NCI-H2107 treated with DMSO at 0.1 percent for 48 hours (cell line): Measurements from ENCODE around the gene CHL1.

ENCODE experiments used
- DNase-seq: peaks from one replicate; lab custom pipeline; 2025; ENCODE audit not compliant: unreplicated experiment; lab: John Stamatoyannopoulos, UW

The CHL1 gene

DNA sequence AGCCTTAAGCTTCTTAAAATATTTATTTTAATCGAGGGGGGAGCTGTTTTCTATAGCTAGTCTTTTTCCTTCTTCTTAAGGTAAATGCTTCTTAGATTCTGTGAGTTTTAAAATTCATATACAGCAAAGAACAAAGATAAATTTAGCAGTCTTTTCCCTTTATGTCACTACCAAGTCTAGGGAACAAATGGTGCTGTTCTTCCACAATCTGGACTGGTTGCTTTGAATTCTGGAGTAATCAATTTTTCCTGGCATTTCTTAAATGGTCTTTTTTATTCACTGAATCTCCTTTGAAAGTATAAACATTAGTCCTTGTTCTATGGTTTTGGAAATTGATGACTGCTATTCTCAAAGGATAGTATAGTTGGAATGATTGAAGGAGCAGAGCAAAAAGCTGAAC, 82.8 kb downstream of the CHL1 start:
- no peak for DNase-seq

DNA sequence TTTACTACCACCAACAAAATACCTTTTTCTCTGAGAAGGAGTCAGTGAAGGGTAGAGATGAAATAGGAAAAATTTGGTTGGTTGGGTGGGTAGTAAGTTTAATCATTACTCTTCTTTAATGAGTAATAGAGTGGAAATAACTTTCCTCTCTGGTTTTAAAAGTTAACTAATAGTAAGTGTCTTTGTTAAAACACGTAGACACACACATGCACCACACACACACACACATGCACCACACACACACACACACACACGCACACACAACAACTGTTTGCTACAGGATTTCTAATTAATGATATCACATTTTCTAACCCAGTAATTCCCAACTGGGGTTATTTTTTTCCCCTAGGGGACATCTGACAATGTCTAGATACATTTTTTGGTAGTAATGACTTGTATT, 84.1 kb downstream of the CHL1 start:
- DNase-seq: no peak

DNA sequence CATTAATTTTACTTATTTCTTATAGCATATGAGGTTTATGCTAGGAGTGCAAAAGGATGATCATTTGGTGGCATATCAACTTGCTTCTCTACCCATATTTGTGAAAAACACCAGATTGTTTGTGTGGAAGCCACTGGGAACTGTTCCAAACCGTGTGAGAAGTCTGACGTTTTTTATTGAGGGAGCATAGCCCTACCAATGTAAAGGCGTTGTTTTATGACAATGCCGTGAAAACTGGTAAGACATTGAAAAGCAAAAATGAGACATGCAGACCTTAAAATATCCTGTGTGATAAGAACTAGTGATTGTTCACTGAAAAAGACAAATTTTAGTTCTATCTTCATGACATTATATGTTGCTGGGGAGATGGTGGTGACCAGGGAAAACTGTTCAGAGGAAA, 87.8 kb downstream of the CHL1 start:
- no peak for DNase-seq

DNA sequence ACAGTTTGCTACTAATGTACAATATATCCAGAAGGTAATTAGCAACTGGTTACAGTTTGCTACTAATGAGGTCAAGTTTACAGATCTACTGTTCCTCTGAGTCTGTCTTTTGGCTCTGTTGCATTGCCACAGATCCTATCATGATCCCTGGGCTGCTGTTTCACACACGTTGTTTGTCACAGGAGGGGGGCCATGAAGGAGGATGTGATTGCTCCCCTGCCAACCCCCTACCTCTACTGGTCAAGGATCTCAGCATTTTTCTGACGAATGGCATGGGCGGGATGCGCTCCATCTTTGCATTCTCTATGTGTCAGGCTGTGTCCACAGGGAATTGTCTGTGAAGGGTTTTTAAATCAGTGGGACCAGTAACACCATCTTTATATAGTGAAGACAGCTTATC, 91.9 kb downstream of the CHL1 start:
- DNase-seq: no peak

DNA sequence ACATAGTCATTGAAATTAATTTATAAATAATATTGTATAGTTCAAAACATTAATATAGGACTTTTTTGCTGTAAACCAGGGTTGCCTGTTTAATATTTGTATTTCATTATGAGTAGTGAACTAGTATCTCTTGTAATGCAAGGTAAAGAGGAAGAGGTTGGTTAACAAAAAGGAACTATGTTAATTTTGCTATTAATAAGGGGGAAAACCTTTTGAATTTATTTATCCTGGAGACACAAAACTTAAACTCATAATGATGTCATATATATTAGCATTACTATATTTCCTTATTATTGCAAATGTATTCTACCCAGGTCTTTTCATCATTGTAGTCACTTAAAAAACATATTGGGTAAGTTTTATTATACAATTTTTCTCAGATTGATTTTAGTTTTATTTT, 94.5 kb downstream of the CHL1 start:
- no peak for DNase-seq

DNA sequence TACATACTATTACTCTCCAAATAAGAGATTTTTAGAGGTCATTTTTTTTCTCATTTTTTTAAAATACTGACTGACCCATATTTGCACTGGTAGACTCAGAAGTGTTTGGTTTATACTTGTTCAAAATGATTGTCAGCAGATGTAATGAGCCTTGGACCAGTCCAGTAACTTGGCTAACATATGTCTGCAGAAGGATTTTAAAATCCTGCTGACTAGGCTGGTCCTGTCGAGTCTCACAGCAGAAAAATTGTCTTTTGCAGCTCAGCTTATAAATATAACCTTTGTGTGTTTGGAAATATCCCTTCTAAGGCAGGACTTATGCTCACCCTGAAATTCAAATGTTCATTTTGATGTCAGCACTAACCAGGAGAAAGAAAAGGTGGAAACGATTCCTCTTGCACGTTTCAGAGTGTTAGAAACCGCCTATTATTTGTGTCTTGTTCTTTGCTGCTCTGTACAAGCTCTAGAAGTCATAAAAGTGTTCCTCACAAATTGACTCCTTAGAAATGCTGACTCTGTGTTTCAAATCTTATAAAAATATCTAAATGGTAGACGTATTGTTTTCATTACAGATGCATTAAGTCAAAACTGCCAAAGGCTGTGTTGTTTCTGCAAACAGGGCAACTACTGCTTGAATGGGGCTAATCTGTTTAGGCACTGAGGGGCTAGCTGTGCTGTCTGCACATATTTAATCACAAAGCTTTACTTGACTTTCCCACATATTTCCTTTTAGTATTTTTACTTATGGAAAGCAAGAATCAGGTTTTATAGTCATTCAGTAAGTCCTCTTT, 95.3 kb downstream of the CHL1 start:
- DNase-seq: no peak

DNA sequence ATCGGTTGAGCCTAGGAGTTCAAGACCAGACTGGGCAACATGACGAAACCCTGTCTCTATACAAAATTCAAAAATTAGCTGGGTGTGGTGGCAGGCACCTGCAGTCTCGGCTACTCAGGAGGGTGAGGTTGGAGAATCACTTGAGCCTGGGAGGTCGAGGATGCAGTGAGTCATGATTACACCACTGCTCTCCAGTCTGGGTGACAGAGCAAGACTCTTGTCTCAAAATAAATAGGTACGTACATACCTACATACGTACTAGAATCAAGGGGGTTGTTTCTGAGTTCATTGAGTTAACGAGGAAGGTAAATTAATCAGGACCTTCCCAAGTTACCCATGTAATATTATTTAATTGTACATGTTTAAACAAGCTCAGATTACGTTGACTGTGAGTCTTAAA, 97.5 kb downstream of the CHL1 start:
- no peak for DNase-seq

DNA sequence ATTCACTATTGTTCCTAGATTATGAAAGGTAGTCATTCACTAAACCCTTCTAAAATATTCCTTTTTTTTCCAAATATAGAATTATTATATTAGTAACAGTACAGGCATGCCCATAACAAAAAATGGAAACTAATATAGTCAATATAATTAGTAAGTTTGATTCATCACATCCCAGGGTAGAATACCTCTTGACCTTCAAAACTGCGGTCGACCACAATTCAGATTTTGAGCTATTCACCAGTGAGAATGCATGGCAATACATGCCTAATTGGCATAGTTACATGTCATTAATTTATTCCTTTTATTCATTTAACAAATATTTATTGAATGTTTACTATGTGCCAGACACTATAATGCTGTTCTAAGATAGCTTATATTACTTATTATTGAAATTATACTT, 98.0 kb downstream of the CHL1 start:
- no peak for DNase-seq

DNA sequence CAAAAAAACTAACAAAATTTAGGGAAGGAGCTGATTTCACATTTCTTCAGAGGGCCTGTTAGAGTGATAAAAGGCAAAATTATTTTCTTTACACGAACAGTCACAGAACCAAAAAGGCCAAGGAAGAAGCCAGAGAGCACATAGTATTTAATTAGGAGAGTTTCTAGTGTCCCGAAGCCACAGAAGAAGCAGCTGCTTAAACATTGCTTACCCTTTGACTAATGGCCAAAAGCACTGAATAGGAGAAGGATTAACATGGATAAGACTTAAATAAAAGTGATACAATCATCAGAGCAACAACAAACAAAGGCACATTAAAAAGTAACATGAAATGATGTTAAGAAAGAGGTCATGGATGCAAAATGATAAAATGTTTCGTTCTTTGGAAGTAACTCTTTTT, 98.6 kb downstream of the CHL1 start:
- no peak for DNase-seq

DNA sequence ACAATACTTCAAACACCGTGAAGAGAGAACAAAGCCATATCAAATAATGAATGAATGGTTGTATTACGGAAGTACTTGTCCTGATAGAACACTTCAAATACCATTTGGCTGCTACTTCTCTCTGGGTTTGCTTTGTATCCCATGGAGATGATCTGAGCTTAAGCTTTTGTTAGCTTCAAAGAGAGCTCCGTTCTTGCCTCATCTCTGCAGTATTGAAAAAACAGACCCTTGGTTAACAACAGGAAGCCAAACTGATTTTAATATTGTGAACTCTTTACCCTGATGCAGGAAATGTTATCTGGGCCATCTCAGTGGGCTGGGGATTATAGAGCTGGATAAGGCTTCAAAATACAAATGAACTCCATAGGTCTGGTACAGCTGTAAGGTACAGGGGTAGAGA, 101.0 kb downstream of the CHL1 start:
- peak; percentile 51 for DNase-seq

DNA sequence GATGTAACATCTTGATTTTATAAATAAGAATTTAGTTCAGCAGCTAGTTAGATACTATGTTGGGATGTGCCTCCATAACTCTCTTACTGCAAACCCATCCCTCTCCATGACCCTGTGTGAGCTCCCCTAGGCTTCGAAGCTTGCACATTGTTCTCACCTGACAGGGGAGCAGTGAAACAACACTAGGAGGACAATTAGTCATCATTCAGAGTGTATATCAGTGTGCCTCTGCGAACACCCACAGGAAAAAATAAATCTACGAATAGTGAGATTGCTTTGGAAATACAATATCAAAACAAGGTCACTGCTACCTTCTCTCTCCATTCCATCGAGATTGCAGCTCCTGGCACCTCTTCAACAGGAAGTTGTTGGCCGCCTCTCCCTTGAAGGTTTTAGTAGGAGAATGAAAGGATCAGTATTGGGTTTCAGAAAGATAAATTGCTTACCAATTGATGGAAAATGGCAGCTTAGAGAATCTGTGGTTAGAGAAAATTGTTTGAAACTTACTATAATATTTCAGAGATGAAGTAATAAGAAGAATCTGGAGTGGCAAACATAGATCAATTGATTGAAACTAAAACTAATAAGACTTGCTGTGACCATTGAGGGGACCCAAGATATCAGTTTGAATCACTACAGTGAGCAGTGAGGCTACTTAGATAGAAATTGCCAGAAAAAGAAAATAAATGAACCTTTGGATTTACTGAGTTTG, 103.2 kb downstream of the CHL1 start:
- peak; percentile 33 for DNase-seq

DNA sequence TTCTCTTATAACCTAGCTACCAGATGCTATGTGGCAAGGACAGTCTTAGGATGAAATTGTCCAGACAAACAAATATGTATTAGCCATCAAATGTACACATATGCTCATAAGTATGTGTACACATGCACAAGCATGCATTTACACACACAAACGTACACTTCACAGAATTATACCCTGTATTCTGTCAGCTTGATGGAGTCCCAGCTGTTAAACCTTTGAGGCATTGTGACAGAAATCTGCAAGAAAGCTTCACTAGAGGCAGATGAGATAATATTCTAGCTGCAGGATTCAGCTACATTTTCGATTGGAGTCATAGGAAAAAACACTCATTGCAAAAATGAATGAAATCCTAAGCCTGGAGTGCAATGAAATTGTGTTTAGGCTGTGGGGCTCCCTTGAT, 110.6 kb downstream of the CHL1 start:
- DNase-seq: no peak

DNA sequence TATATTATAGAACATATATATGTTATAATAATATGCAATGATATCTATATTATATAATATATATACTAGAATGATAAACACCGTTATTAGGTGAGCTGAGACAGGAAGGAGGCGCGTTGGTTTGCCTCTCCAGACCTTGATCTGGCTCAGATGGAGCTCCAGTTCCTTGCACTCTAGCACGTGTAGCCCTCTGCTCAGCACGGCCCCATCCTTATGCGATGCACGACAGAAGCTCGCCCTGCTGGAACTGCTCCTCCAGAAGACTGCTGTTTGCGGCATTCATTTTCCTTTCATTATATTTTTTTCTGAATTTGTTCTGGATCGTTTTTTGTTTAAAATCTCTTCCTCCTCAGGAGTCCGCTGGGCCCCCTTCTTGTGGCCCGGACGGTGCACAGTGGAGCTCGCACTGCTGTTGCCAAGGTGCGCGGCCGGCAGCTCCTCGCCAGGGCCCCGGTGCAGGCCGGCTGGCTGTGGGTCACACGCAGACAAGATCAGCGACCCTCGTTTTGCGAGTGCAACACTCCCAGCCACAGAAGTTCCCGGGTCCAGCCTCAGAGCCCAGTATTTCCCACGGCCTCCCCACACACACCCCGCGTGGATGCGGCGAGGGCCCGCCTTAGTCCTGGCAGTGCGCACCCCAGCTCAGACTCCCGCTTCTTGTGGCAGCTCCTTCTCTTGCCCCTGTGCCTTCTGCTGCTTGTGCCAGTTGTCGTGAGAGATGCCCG, 112.2 kb downstream of the CHL1 start:
- no peak for DNase-seq

DNA sequence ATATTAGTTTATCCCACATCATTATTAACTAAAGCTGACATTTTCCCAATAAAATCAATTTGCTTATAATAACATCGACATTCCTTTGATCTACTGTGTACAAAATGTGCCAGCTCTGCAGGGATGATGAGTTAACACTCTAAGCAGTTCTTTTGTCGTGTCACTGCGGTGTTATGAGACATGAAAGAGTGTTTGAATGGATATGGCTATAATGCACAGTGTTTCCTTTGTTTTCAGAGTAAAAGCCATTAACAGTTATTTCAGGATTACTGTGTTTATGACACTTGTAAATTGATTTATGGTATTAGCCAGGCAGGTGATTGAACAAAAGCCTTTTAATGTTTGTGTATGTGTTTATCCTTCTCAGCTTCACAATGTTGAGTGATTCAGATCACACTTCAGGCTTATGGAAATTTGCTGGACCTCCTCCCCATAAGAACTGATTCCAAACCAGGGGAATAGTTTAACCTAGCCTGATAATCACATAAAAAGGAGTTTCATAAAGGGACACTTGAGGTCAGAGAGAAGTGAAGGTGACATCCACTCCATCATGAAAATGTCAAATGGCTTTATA, 115.7 kb downstream of the CHL1 start:
- peak; percentile 67 for DNase-seq

DNA sequence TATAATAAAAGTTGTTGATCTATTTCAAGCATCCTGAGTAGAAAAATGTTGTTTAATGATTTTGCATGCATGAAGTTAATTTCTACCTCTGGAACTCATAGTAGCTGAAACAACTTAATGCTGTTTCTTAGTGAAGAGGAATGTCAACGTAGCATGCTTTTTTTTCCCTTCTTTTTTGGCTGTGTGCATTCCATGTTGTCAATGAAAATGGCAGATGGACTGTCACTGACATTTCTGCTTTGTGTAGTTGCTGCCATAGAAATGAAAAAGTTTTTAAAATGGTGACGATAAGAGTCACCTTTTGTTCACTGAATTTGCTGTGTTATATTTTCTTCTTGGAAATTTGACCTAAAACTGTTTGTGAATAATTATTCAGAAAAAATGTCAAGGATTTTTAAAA, 116.3 kb downstream of the CHL1 start:
- no peak for DNase-seq

DNA sequence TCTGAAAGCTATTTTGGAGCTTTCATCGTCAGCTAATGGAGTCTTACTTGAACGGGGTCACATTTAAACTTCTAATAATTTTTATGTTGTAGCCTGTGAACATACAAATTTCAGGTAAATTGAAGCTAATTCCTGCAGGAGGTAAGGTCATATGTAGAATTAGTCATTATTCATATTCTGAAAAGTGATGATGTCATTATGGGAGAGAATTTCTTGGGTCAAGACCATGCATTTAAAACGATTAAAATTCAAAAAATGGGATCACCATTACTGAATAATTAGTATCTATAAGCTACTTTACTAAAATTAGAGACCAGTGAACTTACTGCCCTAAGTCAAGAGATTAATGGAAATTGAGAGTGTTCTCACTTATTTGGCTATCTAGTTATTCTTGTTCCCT, 120.4 kb downstream of the CHL1 start:
- no peak for DNase-seq

DNA sequence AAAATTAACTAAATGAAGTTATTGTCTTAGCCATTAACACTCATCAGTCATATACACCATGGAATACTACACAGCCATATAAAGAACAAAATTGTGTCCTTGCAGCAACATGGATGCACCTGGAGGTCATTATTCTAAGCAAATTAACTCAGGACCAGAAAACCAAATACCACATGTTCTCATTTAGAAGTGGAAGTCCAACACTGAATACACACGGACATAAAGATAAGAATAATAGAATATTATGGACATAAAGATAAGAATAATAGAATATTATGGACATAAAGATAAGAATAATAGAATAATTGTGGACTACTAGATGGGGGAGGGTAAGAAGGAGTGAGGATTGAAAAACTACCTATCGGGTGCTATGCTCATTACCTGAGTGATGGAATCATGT, 122.3 kb downstream of the CHL1 start:
- DNase-seq: no peak

DNA sequence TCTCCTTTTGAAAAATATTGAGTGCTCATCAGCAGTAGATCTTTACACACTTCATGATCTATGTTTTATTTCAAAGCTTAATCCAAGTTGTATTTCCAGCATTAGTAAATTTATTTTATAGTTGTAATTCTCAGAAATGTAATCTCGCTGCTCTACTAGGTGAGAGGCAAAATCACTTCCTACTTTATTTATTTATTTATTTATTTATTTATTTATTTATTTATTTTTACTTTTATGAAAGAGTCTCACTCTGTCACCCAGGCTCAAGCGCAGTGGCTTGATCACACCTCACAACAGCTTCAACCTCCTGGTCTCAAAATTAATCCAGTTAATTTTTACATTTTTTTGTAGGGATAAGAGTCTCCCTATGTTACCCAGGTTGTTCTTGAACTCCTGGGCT, 127.9 kb downstream of the CHL1 start:
- DNase-seq: no peak

DNA sequence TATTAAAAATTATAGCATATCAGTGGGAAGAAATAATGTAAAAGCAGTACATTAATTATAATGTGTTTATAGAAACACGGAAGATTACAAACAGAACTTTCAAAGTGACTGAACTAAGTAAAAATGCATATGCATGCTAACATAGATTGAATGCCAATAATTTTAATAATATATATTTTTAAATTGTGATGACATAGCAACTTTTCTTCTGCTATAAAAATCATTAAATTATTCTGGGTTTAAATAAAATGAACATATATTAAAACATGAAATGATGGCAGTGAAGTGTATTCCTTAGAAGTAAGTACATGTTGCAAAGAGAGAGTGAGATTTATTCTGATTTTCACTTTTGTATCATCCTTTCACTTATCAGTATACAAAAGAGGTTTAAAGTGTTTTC, 128.9 kb downstream of the CHL1 start:
- DNase-seq: no peak

DNA sequence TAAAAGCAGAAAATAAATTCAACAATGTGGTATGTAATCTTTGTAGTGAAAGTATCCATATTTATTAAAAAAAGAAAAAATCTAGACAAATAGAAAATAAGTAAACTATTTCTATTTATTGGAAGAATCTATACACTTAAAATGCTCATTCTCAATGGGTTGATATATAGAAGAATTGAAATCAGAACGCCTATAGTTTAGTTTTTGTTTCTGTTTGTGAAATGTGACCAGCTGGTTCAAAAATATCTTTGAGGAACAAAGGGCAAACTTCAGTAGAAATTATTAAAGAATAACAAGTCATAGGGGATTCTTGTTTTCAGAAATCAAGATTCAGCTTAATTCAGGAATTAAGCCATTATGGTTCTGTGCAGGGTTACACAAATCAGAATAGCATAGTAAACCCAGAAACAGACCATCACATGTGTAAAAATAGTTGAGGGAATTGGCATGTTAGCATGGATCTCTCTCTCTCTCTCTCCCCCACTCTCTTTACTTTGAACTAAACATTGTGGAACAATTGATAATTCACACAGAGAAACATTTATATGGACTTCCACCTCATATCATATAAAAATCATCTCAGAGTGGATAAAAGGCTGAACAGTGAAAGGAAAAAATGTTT, 134.0 kb downstream of the CHL1 start:
- no peak for DNase-seq

DNA sequence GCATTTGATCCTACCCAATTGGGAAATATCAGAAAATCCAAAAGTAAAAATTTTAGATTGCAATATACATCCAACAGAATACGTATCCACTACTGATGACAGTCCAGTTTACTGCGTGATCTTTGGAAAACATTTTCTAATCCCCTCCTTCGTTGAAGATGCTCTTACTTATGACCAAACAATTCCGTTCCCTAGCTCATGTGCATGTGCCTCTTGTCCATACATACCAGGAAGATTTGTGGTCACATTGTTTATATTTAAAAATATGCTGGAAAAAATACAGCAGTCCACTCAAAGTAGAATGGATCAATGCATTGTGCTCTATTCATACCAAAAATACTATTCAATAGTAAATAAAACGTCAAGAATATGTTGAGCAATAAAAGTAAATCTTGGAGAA, 135.3 kb downstream of the CHL1 start:
- no peak for DNase-seq
